Stimulated activated CD8-positive, alpha-beta memory T cell treated with anti-CD3 and anti-CD28 coated beads, Interleukin-15, amount 100 ng/mL, for 48 hours (primary cell): ENCODE measurements around the gene TNFRSF18.

Source experiments
- DNase-seq, 2 donors: peaks; one replicate each; pipeline ENCODE4 v3.0.0-alpha.2; 2020; ENCODE audit warnings: low read depth in 2 of 2

The TNFRSF18 gene

DNA sequence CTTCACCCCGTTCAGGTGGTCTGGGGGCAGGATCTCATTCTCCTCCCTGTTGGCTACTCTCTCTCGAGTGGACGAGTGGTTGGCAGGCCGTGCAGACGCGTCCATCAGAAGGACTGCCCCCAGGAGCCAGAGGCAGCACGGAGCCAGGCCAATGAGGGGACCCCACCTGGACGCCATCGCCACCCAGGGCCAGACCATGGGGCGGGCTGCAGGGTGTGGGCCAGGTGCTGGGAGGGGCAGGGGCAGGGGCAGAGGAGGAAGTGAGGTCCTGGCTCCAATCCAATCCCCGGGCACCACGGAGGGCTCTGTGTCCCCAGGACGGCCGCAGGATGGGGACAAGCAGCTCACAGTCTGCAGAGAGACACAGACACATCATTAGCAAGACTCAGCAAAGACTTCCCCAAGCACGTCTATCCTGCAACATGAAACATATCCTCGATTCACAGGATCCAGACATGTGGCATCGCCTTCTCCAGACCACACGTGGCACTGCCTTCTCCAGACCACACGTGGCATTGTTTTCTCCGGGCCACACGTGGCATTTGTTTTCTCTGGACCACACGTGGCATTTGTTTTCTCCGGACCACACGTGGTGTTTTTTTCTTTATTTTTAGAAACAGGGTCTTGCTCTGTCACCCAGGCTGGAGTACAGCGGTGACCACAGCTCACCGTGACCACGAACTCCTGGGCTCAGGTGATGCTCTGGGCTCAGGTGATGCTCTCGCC lies 22.4 kb upstream of the TNFRSF18 start:
- DNase-seq = no peak

DNA sequence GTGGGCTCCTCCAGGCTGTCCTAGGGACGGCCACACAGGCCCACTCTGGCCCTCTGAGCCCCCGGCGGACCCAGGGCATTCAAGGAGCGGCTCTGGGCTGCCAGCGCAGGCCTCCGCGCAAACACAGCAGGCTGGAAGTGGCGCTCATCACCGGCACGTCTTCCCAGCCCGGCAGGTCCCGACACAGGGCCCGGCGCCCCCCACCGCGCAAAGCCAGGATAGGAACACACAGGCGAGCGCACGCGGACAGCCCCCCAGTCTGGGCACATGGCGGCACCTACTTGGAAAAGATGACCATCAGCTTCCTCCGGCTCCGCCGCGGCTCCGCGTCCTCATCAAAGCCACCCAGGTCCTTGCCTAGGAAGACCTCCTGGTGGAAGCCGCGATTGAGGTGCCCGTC lies 21.8 kb upstream of the TNFRSF18 start:
- no peak for DNase-seq

DNA sequence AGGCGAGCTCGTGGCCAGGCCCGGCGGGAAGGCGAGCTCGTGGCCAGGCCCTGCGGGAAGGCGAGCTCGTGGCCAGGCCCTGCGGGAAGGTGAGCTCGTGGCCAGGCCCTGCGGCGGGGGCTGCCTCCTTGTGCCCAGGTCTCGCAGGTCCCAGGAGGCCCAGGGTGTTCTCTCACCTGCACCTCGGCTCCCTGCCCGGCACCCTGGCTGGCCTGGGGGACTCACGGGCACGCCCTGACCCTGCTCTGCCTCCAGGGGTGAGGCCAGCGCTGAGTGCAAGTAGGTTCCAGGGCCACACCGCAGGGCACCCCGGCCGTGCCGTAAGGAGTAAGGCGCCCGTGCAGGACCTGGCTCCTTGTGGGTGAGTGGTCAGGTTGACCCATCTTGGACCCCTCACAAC lies 21.0 kb upstream of the TNFRSF18 start:
- DNase-seq = no peak

DNA sequence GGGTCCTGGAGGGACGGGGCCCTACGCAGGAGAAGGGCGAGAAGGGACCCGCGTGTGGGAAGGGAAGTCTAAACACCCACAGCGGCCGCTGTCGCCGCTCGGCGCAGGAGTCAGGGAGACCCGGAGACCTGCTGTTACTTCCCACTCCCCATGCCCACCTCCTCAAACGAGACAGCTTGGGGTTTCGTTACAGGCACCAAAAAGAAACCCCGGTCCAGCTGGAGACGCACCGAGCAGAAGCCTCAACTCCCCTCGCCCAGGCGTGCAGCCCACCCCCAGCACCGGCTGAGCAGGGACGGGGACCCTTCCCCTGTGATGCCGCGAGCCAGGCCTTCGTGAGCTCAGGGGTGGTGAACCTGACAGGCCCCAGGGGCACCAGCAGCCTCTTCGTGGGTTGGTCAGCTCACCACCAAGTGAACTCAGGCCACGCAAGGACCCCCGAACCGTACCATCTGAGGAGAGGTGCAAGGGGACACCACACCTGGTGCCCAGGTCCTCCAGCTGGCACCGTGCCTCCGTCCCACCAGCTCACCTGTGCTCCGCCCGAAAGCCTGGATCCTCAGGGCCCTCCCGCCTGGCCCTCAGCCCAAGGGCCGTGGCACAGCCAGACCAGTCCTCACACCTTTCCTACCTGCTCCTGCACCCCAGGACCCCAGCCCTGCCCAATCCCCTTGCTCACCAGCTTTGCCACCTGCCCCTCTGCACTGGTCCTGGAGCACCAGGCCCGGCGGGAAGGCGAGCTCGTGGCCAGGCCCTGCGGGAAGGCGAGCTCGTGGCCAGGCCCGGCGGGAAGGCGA lies 20.4 kb upstream of the TNFRSF18 start:
- no peak for DNase-seq

DNA sequence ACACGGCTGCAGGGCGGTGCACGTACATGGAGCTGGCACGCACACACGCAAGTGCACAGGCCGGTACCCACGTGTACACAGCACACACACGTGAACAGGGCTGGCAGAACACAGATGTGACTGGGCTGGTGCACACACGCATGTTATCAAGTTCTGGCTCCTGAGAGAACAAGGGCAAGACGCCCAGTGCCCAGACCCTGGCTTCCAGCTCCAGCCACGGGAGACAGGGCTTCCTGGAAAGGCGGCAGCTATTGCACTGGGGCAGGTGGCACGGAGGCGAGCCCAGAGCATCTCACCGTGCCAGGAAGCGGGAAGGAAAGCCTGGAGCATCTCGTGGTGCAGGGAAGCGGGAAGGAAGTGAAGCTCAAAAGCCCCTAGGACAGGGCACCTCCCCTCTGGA lies 19.5 kb upstream of the TNFRSF18 start:
- no peak for DNase-seq

DNA sequence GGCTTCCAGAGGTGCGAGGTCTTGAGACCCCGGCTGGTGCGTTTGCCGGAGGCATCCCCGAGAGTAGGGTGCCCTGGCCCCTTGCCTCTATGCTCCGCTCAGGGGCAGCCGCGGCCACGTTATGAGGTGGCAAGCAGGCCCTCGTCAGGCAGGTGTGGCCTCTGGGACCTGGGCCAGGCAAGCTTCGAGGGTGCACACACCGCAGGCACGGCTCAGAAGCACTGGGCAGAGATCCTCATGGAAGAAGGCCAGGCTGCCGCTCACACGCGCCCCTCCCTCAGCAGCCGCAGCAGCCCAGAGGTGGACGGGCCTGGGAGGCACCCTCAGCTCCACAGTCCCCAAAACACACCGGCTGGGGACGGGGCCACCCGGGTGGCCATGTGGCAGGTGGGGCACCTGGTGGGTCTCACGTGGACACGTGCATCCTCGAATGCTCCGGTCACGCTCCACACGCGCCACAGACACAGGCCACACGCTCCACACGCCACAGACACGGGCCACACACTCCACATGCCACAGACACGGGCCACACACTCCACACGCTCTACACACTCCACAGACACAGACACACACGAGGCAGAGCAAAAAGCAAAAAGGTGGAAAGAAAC lies 18.9 kb upstream of the TNFRSF18 start:
- no peak for DNase-seq

DNA sequence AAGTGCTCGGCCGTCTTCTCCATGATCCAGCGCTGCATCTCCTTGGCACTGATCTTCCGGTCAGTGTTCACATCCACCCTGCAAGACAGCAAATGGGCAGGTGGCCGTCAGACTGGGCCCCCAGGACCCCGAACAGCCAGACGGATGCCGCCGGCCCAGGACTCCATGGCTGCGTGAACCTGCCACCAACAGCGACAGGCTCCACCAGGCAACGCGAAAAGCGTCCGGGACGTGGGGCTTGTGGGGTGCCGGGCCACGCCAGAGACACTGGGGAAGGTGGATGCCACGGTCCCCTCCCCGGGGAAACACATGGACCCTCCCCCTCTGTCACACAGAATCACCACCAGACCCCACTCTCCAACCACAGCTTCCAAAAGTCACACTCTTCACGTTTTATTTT lies 17.5 kb upstream of the TNFRSF18 start:
- DNase-seq = no peak

DNA sequence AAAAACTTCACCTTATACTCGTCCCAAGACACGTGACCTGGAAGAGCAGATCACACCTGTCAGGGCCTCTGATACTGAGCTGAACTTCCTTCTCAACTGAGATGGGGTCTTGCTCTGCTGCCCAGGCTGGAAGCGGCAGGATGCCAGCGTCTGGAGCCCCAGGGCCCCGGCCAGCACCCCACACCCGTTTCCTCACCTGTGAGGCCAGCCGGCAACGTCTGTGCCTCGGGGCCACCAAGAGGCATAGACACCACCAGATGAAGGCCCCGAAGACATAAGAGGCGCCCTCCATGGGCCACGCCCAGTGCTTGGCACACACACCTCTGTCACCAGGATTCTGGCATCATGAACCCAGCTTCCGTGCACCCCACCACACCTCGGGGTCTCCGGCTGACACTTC lies 16.9 kb upstream of the TNFRSF18 start:
- DNase-seq = no peak

DNA sequence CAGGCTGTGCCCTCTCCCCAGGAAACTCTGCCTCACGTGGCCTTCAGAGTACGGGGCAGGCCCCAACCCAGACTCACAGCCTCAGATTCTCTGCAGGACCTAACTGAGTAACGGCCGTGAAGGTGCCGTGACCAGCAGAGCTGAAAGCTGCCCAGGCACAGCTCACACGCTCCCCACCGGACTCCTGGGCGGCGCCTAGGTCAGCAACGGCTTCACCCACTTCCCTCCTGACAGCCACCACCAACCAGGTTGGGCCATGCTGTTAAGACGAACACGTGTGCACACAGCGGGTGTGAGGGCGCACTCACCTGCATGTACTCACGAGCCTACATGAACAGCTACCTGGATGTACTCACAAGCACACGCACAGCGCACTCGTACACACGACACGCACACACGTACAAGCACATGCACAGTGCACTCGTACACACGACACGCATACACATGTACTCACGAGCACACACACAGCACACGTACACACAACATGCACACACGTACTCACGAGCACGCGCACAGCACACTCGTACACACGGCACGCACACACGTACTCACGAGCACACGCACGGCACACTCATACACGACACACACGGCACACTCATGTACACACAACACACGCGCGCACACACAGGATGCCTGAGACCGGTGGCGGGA lies 16.3 kb upstream of the TNFRSF18 start:
- DNase-seq = no peak

DNA sequence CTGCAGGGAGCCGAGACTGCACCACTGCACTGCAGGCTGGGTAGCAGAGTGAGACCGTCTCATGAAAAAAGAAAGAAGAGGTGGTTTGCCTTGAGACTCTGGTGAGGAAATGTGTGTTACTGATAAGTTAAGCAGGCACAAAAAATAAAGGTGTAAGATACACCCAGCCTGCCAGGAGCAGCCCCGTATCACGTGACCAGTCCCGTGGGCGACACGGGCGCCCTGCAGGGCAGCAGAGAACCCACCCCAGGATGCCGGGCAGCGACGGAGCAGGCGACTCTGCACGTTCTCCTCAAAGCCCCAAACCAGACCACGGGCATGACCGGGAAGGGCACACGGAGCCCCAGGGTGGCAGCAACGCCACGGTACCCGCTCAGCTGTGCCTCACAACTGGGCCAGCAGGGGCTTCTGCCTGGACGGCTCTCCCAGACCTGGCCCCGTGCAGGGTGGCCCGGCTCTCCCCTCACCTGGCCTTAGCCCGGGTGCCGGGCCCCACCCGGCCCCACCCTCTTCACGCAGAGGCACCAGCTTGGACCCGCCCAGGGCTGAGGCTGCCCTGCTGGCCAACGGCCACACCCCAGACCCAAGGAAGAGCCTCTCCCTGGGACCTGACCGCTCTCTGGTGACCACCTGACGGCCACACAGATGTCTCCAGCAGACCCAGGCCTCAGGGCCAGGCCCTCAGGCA lies 15.6 kb upstream of the TNFRSF18 start:
- no peak for DNase-seq

DNA sequence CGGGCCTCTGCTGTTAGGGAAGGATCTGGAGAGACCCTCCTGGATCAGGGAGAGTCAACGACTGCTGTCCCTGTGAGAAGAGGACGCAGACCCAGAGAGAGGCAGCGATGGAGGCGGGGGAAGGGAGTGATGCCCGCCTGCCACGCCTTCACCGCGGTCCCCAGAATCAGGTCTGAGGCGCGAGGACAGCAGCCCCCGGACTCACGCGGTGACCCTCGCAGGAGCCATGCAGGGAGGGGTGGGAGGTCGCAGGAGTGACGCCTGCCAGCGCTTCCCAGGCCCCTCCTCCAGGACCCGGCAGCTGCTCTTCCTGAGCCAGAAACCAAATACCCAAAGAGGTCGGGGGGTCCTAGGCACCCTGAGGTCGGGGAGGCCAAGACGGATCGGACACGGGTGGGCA lies 13.8 kb upstream of the TNFRSF18 start:
- DNase-seq = no peak

DNA sequence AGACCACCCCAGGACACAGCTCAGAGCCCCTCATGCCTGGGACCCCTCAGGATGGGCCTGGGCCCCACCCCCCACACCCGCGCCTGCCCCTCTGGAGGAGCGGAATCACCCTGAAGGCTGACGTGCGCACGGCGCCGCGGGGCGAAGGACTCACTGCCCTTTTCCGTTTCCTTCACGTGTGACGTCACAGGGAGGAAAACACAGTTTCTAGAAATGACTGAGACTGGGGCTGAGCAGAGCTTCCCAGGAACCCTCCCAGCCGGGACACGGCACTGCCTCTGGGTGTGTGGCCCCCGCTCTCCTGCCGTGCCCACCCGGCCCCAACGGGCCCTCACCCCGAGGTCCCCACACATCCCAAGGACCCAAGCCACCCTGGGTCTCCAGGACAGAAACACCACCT lies 12.9 kb upstream of the TNFRSF18 start:
- DNase-seq = no peak

DNA sequence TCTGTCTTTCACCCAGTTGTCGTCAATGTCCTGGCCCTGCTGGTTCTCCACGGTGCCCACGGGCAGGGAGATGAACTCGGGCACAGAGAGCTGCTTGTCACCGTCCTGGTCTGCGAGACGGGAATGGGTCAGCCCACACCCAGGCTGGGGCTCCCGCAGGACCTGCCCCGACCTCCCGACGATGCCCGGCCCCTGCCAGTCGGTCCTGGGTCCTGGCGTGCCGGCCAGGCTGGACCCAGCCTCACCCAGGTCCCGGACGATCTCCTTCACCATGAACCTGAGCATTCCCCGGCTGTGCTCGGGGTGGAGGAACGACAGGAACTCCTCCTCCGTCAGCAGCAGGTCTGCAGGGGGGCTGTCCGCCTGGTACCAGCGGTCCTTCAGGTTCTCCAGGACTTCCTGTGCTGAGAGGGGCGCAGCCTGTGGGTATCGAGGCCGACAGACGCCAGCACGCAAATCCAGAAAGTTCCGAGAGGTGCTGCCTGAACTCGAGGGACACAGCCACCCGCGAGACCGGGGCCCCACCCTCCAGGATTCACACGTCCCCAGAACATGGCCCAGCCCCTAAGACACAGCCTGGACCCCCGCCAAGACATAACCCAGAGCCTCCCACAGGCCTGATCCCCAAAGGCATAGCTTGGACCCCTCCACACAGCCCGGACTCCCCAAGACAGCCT lies 12.3 kb upstream of the TNFRSF18 start:
- no peak for DNase-seq

DNA sequence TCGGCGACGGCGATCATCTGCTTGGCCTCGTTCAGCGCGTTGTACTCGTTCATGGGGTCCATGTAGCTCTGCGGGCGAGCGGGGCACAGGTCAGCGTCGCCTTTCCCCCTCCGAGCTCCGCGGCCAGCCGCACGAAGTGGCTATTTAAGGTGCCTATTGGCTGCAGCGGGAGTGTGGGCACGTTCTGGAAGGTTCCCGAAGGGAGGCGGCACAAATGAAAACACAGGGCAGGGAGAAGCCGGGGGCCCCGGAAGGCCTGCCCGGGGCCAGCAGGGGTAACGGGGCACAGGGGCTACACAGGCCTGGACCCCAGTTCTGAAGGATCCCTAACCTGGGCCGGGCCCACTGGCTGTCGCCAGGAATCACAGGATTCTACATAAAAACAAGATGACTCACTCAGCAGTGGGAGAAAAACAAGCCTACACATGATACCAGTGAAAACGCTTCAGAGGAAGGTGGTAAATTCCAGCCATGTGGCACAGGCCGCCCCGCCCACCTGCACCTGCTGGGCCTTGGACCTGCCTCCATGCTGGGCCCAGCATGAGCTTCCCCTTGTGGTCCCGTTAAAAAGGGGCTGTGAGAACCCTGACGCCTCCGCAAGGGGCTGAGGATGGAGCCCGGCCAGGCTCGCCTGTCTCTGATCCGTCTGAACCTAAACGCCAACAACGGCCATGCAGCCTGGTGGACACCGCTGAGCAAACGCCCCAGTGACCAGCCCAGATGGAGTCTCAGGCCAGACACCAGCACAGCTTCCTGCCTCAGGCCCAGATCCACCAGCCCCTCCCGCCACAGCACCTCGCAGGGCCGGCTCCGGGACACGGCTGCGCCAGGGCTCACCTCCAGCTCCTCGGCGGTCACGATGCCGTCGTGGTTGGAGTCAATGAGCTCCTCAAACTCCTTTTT lies 11.5 kb upstream of the TNFRSF18 start:
- no peak for DNase-seq

DNA sequence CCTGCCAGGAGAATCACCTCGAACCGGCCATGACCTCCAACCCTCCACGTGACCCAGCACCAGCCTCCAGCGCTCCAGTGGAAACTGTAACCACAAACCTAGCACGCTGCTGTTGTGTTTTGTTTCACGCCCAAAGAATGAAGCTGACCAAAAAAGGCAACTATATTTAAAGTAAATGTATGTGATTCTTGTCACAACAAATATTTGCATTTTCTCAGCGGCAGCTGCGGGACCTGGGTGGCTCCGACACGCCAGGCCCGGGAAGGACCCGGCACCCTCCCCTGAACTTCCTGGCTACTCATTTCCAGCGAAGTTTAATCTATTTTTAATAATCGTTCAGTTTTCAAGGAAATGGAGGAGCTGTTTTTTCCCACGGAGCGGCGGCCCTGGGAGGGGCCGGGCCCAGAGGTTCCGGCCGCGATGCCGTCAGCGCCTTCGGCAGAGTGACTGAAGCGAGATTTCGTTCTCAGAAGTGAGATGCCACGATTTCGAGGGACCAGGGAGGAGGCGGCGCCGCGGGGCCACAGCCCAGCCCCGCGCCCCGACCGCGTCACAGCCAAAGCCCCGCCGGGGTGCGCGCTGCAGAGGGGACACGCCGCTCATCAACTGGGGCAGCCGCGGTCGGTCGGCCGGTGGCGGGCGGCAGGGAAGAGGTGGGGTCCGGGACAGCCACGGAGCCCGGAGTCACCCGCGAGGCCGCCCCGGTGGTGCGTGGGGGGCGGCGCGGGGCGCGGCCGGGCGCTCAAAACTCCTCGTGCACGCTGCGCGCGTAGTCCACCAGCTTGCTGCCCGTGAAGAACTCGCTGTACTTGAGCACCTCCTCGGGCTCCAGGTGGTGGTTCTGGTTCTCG lies 10.6 kb upstream of the TNFRSF18 start:
- DNase-seq = no peak

DNA sequence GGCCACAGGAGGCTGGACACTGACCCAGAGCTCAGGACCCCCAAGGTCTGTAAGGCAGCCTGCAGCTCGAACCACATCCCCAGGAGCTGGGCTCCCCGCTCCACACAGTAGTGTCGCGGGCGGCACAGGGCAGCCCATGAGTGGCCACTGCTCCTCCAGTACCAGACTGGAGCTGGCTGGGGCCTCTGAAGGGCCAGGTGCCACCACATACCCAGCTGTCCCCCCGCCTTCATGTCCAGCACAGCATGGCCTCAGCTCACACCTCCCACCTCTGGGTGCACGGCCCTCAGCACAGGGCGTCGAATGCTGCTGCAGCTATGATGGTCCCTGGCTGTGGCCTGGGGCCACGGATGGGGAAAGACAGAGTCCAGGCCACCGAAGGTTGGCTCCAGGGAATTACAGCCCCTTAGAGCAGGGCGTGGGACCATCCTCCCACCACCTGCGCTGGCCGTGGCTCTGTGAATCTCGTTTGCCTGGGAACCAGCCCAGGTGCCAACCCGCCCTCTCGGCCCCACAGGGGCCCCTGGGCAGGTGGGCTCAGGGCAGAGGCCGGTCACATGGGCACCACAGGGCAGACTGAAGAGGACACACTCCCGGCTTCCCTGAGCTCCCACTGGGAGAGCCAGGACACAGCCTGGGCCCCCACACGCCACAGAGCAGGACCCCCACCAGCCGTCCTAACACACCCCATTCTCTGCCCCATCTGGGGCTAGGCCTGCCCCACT lies 9.7 kb upstream of the TNFRSF18 start:
- no peak for DNase-seq

DNA sequence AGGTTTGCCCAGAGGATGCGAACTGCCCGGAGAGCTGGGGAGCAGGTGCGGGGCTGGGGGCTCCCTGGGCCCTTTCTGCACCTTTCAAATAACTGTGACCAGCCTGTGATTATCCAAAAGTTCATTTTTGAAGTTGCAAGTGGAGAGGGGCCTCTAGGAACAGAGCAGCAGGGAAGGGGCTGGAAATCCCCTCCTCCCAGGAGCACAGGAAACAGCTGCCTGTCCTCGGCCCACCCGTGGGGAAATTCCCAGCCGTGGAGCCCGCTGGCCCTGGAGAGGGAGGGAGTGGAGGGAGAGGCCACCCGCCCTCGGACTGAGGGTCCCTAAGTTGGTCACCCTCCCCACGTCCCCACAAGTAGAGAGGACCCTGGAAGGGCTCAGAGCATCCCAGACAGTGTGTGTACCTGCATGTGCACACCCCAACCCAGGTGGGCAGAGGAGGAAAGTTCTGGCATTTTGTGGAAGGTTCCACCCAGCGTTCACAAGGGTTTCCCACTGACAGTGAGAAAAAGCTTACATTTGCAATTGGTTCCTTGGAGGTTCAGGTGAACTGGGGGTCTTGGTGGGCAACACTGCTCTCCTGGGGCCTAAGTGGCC lies 8.8 kb upstream of the TNFRSF18 start:
- DNase-seq = no peak
